Heart right ventricle (tissue), 16 donors: Measurements from ENCODE around the gene PHLDB1. TPM values are rescaled to one million over a fixed set of nuclear protein-coding genes. Genes with fewer than 3 reads are reported as not detected.
A peak's percentile ranks its signal among the peaks of the same experiment; 100 is the strongest.

Experiments used
- ATAC-seq, 8 donors: fragments of 200-7000 bp; cut with Tn5 transposase; one replicate each; pipeline ENCODE4 v1.9.1; 2020; ENCODE audit warnings: mild to moderate bottlenecking in 8 of 8, moderate library complexity in 8 of 8, moderate number of reproducible peaks in 1 of 8
- DNase-seq, 2 donors: peaks; one replicate each; pipeline ENCODE4 v3.0.0-alpha.2; 2020
- H3K27ac ChIP-seq, 10 donors: fragments of 200-600 bp; sonication (generic) in 2 of 10; one replicate each; pipeline versions ENCODE4 v1.5.0 to v1.8.0; 2020 to 2022; ENCODE audit warnings: mild to moderate bottlenecking in 3 of 10
- H3K27me3 ChIP-seq, 7 donors: fragments of 200-600 bp; one replicate each; pipeline ENCODE4 v1.8.0; 2021 to 2022; ENCODE audit warnings: mild to moderate bottlenecking in 2 of 7
- H3K36me3 ChIP-seq, 9 donors: fragments of 200-600 bp; sonication (generic) in 1 of 9; one replicate each; pipeline versions ENCODE4 v1.5.0 to v1.8.0; 2020 to 2022; ENCODE audit warnings: mild to moderate bottlenecking in 2 of 9
- H3K4me1 ChIP-seq, 9 donors: fragments of 200-600 bp; sonication (generic) in 1 of 9; one replicate each; pipeline versions ENCODE4 v1.5.0 to v1.8.0; 2020 to 2022; ENCODE audit warnings: mild to moderate bottlenecking in 4 of 9
- H3K4me3 ChIP-seq, 10 donors: fragments of 200-600 bp; sonication (generic) in 2 of 10; one replicate each; pipeline versions ENCODE4 v1.5.0 to v1.8.0; 2020 to 2022; ENCODE audit warnings: mild to moderate bottlenecking in 7 of 10, moderate library complexity in 2 of 10
- H3K9me3 ChIP-seq, 11 donors: fragments of 200-600 bp in 10 of 11; sonication (generic) in 2 of 11; one replicate each; pipeline versions ENCODE4 v1.5.0 to v1.8.0; 2013 to 2022; ENCODE audit warnings: mild to moderate bottlenecking in 2 of 11, control low read depth in 1 of 11, moderate library complexity in 1 of 11
- CTCF ChIP-seq, 9 donors: fragments of 200-600 bp; sonication (generic) in 2 of 9; IDR thresholded peaks; one replicate each; pipeline versions ENCODE4 v1.5.0 to v1.8.0; 2021 to 2022; ENCODE audit warnings: antibody characterized with exemption in 9 of 9, mild to moderate bottlenecking in 5 of 9, moderate library complexity in 1 of 9
- WGBS, 2 donors: extraction: QIAGEN DNeasy Blood & Tissue Kit; methylation state at CpG; one replicate each; pipeline ENCODE4 v1.1.7; 2013; ENCODE audit warnings: inconsistent platforms in 1 of 2; 5-methylcytosine and 5-hydroxymethylcytosine counted together
- intact Hi-C, 10 donors: fragments of 100-400 bp; cut with DNase I; formaldehyde crosslinking; loops; one replicate each; pipeline versions ENCODE4 v1.11.1 to v1.14.2; 2022
- polyA plus RNA-seq, 2 donors: library from polyadenylated mRNA; stranded (reverse); fragments of 200-250 nt; gene quantifications; one replicate each; pipeline ENCODE4 v1.2.3, GENCODE V29; 2013
- total RNA-seq, 10 donors: library from RNA; stranded (reverse); fragmentation: NEBNext Ultra II Directional in 3 of 10; extraction: Animal tissue kit (Norgen Biotek cat#: 25700) in 3 of 10; gene quantifications; one replicate each; pipeline versions ENCODE4 v1.2.1 to v1.2.4, GENCODE V29; 2021 to 2023
- donor health status: Arrhythmogenic right ventricular cardiomyopathy.
- donor health status: ischemic (EF 13 %, LVEDD 7.1; RV severe dilation, severe dysfunction).
- donor health status: healthy with polysubstance abuse.
- donor health status: DM: no; HTN: yes; CAD: no.
- donor health status: DM: no; HTN: no; CAD: no.
- donor health status: ischemic (EF 25% LVEDD 6.9; RV normal size, moderate dysfunction).
- donor health status: ischemic (EF 25% LVEDD 5.7; RV mildly dilated, moderate dysfunction).
- donor health status: healthy.
- donor health status: DM: yes; HTN: yes; CAD: no.
- donor health status: Ischemic cardiomyopathy.
- donor health status: ischemic (EF 35%, LVEDD 5.7; RV mildly dilated, moderate dysfunction).
- donor health status: nonischemic (EF 11% LVEDD 7.7; RV severe dilation, severe dysfunction).
- donor health status: DM: yes; HTN: yes; CAD: no.
- donor health status: PGD.
- donor health status: ischemic (EF 29% LVEDD 5.4; RV normal size, mild dysfunction).
- donor health status: nonischemic (EF 23%, LVEDD 6.1; RV moderate dilation, normal function).

Gene PHLDB1
- total and polyA plus RNA-seq, 12 donors, result 74.9 to 259 (median 114) TPM

GRCh38 chr11:118635237-118635591 is 27.8 kb downstream of the PHLDB1 start:
- peak overlapping the region in 9 of 10 donors; percentile 8 to 75 (median 64) for H3K27ac ChIP-seq
- peak overlapping the region in 5 of 10 donors; percentile 7 to 32 (median 15) for H3K4me3 ChIP-seq
- no peak for DNase-seq
- H3K27me3 ChIP-seq, result no peaks in the 10 kb centered on the region
- TF ChIP-seq CTCF (IDR thresholded peaks at IDR 0.05), result no peak
- intact Hi-C loops, result no loop called here
- H3K9me3 ChIP-seq, result no peaks in the 10 kb centered on the region
- peak in 6 of 8 donors; percentile 4 to 23 (median 10) for ATAC-seq
- WGBS, 2 donors, result 34 to 45% methylated on average over 15 of the region's 15 CpGs
- H3K4me1 ChIP-seq, result peaks cover 30 to 95% (median 60%) of the 10 kb centered on the region in 9 donors
- peaks cover 8 to 100% (median 62%) of the 10 kb centered on the region in 9 donors for H3K36me3 ChIP-seq

GRCh38 chr11:118635642-118636041 is 28.2 kb downstream of the PHLDB1 start:
- no peak for TF ChIP-seq CTCF (IDR thresholded peaks at IDR 0.05)
- ATAC-seq, result no peak
- 64 to 69% methylated on average over 2 of the region's 2 CpGs for WGBS, 2 donors
- H3K9me3 ChIP-seq, result no peaks in the 10 kb centered on the region
- intact Hi-C loops, result no loop called here
- DNase-seq, result no peak
- H3K36me3 ChIP-seq, result peaks cover 8 to 100% (median 58%) of the 10 kb centered on the region in 9 donors
- peak overlapping the region in 7 of 10 donors; percentile 8 to 75 (median 53) for H3K27ac ChIP-seq
- H3K4me3 ChIP-seq, result no peak overlapping the region
- no peaks in the 10 kb centered on the region for H3K27me3 ChIP-seq
- H3K4me1 ChIP-seq, result peaks cover 29 to 95% (median 60%) of the 10 kb centered on the region in 9 donors

- intact Hi-C loops, result no loop called here
- no peak for DNase-seq
- H3K27me3 ChIP-seq, result no peaks in the 10 kb centered on the region
- 72 to 83% methylated on average over 8 of the region's 8 CpGs for WGBS, 2 donors
- ATAC-seq, result peak in 1 of 8 donors; percentile 2
- peaks cover 4 to 100% (median 53%) of the 10 kb centered on the region in 9 donors for H3K36me3 ChIP-seq
- peaks cover 29 to 95% (median 60%) of the 10 kb centered on the region in 9 donors for H3K4me1 ChIP-seq
- no peak for TF ChIP-seq CTCF (IDR thresholded peaks at IDR 0.05)
- no peak overlapping the region for H3K4me3 ChIP-seq
- peak overlapping the region in 4 of 10 donors; percentile 13 to 75 (median 26) for H3K27ac ChIP-seq
- H3K9me3 ChIP-seq, result no peaks in the 10 kb centered on the region
These were observed 29.3 kb downstream of the PHLDB1 start for GRCh38 chr11:118636569-118637290.

- ATAC-seq (no peak), DNase-seq (no peak)
- no peak for TF ChIP-seq CTCF (IDR thresholded peaks at IDR 0.05)
- Histone ChIP-seq H3K27me3 (no peaks in the 10 kb centered on the region), H3K4me3 (no peak overlapping the region), H3K36me3 (peaks cover 0 to 100% (median 61%) of the 10 kb centered on the region in 9 donors), H3K4me1 (peaks cover 31 to 94% (median 56%) of the 10 kb centered on the region in 9 donors), H3K27ac (peak overlapping the region in 4 of 10 donors; percentile 6 to 73 (median 26)), H3K9me3 (no peaks in the 10 kb centered on the region)
- intact Hi-C loops, result no loop called here
- WGBS, 2 donors, result 91 to 92% methylated on average over 6 of the region's 6 CpGs
These were observed 31.3 kb downstream of the PHLDB1 start for GRCh38 chr11:118638726-118639125.
